Mucosa of gallbladder (tissue), 1 donor: ENCODE measurements around the gene KIF19. TPM values are rescaled to one million over a fixed set of nuclear protein-coding genes. Genes with fewer than 3 reads are reported as not detected.

Experiments used
- DNase-seq: peaks from one replicate; pipeline ENCODE4 v3.0.0-alpha.2; 2020; ENCODE audit warnings: low spot score
- total RNA-seq: library from RNA; stranded (reverse); gene quantifications from one replicate; pipeline ENCODE4 v1.2.1, GENCODE V29; 2021
- donor health status: DM: no; HTN: no; CAD: no.

KIF19 gene
- total RNA-seq, 1 donor from 2014 or later: 0.32 TPM

DNA sequence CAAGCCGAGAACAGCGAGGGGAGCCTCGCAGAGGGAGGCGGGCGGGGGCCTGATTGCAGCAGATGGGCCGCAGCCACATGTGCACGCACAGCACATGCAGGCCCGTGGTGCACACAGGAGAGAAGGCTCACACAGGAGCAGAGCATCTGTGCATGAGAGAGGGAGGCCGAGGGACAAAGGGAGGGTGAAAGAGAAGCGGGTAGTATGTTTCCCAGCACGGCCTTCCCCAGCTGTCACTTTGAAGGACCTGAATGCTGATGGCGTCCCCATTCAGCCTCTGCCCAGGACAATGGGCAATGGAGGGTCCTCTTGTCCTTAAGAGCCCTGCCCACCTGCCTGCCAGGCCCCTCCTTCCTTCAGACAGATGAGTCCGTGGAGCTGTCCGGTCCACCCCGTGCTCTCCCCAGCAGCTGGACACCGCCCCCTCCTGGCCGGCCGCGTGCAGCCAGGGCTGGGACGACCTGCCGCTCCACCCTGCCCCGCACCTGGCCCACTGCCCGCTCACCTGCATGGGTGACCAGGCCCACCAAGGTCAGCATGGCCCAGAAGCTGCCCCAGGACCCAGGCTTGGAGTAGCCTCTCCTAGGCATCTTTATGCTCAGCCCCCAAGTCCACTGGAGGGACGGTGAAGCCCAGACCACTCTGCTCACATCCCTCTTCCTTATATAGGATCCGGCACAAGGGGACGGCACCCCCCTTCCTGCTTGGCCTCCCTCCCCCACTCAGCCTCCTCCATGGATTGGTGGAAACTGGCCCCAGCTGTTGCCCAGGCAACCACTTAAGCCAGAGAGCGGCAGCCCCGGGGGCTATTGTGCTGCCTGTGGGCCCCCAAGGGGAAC is 35.4 kb downstream of the KIF19 start, which contains the start of gene BTBD17:
Gene BTBD17, minus strand, starts transcription at position 639 of the 839 bp plus-strand sequence. Its CDS starts 49 bp downstream, at position 590.
- no peak for DNase-seq

DNA sequence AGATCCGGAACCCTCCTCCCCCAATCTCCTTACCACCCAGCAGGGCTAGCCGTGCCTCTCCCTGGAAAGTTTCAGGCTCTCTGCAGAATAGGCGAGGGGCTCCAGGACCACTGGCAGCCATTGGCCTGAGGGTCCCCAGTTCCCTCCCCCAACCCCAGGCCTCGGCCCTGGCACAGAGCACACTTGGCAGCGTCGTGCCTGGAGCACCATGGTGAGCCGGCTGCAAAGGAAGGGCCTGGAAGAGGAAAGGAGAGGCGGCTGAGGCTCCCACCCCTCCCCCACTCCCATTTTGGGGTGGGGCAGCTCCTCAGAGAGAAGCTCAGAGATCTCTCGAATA is 36.0 kb downstream of the KIF19 start:
- no peak for DNase-seq

DNA sequence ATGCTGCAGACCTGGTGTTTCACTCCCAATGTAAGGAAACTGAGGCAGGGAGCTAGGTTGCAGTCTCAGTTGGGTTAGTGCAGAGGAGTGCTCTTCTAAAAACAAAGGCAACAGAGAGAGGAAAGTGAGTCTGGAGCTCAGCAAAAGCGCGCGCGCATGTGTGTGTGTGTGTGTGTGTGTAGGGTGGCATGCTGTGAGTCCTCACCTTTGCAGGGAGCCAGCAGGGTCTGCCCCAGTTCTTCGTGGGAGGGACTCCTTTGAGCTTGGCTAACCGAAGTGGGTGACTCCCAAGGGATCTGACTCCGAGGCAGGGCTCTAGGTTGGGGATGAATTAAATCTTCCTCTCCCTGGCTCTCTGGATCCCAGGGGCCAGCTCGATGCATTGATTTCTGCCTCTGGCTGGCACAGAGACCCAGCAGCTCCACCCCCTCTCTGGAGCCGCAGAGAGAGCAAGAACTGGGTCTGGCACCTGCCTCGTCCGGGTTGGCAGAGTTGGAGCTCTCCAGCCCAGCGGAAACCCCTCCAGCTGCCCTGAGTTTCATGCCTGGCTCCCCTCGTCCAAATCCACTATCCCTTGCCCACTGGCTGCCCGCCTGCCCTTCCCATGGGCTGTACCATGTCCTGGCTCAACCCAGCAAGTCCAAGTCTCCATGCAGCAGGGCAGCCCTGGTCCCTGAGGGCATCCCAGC is 36.9 kb downstream of the KIF19 start:
- no peak for DNase-seq

DNA sequence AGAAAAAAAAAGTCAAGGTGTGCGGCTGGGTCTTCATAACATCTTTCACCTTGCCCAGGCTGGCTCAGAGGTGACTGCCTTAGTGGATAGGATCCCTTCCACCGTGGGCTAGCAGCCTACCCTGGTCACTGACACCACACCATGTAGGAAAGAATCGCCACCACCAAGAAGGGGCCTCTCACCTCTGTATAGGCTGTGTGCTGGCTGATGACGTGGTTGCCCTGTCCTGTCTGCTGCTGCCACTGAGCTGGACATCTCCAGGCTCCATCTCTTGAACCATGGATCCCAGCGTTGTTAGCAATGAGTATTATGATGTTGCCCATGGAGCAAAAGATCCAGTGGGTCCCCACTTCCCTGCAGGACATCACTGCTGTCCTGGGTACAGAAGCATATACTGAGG is 41.2 kb downstream of the KIF19 start, which contains the start of gene GPR142:
Gene GPR142, plus strand, starts transcription at position 301 of the 400 bp plus-strand sequence. CDS start 2,035 bp downstream, outside the sequence.
- no peak for DNase-seq

DNA sequence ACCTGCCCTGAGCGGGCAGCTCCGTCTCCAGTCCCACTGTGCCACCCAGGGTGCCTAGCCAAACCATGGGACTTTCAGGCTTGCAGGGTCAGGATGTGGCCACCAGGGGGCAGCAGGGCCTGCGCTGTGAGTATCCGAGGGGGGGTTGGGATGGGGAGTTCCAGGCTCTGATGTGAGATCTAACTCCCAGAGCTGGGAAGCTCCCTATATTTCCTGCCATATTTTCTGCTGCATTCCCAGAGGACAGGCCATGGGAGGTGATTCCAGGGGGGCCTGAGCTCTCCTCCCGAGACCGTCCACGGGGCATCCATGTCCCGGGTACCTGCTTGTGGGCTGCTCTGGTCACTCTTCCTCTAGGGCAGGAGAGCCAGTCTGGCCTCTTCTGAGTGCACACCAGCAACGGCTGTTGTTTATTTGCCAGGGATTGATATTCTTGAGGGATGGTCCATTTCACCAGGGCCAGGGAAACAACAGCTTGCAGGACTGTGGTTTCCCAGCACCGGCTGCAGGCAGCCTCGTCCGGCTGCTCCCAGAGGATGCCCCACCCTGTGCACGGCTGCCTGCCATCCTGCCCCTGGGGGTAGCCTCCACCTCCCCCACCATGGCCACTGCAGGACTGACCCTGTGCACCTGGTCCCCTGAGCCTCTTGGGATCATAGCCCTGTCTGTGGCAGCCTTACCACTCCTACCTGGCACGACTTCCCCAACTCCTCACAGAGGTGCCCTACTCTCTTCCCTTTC is 42.5 kb downstream of the KIF19 start:
- DNase-seq: peak; percentile 76

DNA sequence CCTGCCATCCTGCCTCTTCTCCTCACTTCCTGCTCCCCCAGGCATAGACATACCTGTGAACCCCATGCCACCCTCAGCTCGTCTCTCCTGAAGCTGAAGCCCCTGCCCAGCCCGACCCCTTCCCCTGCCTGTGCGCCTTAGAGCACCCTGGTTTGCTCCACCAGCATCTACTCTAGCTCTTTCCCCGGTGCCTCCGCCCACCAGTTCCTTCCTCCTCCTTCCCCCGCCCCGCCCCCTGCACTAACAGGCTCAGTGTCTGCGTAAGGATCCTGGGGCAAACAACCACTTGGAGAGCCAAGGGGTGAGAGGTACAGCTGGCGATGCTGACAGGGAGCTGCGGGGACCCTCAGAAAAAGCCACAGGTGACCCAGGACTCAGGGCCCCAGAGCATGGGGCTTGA is 43.2 kb downstream of the KIF19 start:
- DNase-seq: no peak

DNA sequence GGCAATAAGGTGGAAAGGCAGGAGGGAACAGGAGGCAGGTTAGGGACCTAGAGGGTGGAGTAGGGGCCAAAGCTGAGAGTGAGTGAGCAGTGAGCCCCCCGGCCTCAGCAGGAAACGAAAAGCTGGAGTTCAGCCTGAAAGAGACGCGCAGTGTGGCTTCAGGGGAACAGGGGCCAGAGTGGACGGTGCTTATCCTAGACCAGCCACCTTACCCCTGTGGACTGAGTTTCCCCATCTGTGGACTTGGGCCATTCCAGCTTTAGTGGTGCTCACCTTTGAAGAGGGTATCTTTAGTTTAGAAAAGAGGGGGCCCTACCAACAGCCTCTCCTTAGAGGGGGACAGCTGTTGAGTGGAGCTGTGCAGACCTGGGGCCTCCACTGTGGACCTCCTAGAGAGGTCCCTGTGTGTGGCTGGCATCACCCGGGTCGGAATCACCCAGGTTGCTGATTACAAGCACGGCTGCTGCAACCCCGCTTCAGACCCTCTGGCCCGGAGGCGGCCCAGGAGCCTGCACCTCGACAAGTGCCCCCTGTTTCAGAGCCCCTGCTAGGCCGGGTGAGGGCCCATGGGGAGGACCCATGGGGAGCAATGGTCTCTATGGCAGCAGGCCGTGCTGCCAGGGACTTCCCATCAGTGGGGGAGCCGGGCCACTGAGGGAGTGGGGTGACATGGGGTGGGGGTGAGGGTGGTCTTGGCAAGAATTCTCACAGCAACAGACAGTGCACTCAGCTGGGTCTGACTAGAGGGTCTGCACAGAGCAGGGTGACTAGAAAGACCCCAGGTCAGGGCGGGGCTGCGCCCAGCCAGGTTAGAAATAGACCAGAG is 43.9 kb downstream of the KIF19 start:
- DNase-seq: no peak

DNA sequence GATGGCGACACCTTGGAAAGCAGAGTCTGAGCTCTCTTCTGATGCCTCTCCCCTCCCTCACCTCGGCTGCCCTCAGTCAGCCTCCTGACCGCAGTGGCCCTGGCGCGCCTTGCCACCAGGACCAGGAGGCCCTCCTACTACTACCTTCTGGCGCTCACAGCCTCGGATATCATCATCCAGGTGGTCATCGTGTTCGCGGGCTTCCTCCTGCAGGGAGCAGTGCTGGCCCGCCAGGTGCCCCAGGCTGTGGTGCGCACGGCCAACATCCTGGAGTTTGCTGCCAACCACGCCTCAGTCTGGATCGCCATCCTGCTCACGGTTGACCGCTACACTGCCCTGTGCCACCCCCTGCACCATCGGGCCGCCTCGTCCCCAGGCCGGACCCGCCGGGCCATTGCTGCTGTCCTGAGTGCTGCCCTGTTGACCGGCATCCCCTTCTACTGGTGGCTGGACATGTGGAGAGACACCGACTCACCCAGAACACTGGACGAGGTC is 45.7 kb downstream of the KIF19 start:
- no peak for DNase-seq

DNA sequence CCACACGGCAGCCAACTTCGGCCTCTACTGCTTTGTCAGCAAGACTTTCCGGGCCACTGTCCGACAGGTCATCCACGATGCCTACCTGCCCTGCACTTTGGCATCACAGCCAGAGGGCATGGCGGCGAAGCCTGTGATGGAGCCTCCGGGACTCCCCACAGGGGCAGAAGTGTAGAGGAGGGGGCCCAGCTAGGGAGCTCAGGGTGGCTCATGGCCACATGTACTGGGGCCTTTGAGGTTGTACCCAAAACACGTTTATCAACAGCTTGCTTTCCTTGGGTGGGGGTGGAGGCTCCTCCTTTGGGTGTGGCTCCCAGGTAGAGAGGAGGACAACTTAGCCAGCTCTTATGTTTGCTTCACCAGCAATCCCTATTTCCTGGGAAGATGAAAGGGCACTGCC is 46.4 kb downstream of the KIF19 start:
- DNase-seq: no peak

DNA sequence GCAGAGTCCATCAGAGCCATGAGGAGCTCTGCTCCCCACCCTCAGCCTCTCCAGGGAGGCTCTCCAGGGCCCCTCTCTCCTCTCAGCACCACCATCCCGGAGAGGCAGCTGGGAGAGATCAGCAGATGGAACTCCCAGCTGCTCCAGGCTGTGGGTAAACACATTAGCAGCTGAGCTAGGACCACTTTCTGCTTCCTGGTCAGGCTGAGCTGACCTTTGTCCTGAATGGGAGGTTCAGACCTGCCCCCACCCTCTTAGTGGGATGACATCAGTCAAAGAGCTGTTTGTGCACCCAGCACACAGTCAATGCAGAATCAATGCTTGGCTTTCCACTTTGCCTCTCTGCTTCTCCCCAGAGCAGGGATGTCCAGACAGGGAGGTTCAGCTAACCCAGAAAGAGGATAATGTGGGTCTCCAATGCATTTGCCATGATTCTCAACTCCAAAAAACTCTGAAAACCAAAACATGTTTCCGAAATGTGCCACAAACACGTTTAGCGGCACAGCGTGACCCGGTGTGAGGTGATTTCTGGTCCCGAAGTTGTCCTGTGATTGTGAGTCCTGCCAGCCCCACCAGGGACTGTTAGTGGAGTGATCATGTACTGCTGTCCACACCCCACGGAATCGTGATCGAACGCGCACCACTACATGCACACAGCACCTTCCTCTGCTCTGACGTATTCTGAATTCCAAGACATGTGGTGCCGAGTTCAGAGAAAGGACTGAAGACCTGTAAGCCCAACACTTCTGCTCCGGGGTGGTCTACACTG is 48.0 kb downstream of the KIF19 start:
- peak; percentile 82 for DNase-seq

DNA sequence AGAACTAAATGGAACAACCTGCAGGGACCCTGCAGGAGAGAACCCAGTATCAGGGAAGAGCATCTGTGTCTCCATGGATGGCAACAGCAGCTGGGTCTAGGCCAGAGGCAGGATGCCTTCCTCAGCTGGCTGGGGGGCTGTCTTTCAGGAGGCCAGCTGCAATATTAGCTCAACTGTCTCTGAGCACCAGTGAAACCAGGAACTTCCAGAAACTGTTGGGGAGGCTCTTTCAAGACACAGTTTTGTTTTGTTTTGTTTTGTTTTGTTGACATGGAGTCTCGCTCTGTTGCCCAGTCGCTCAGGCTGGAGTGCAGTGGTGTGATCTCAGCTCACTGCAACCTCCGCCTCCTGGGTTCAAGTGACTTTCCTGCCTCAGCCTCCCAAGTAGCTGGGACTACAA is 48.8 kb downstream of the KIF19 start:
- no peak for DNase-seq

DNA sequence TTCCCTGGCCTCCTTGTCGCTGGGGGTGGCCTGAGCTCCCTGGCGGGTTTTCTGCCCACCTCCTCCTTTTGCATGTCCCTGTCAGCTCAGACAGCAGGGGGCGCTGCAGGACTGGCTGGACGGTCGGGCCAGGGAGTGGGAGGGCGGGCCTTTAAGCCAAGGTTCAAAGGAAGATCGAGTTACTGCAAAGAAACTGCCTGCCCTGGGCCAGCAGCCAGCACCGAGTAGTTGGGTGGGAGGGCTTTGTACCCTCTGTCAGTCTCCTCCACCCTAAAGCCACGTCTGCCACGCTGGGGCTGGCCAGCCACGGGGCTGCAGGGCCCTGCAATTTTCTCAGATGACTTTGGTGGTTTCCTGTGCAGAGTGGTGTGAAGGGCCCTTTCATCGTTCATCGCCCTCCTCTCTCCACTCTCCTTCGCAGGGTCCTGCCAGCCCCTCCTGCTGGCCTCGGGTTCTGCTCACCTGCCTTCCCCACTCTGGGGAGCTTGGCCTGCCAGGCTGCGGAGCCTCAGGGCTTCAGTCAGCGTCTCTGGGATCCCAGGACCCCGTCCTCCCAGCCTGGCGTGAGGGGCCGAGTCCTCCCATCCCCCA is 53.6 kb downstream of the KIF19 start:
- DNase-seq: peak; percentile 92

DNA sequence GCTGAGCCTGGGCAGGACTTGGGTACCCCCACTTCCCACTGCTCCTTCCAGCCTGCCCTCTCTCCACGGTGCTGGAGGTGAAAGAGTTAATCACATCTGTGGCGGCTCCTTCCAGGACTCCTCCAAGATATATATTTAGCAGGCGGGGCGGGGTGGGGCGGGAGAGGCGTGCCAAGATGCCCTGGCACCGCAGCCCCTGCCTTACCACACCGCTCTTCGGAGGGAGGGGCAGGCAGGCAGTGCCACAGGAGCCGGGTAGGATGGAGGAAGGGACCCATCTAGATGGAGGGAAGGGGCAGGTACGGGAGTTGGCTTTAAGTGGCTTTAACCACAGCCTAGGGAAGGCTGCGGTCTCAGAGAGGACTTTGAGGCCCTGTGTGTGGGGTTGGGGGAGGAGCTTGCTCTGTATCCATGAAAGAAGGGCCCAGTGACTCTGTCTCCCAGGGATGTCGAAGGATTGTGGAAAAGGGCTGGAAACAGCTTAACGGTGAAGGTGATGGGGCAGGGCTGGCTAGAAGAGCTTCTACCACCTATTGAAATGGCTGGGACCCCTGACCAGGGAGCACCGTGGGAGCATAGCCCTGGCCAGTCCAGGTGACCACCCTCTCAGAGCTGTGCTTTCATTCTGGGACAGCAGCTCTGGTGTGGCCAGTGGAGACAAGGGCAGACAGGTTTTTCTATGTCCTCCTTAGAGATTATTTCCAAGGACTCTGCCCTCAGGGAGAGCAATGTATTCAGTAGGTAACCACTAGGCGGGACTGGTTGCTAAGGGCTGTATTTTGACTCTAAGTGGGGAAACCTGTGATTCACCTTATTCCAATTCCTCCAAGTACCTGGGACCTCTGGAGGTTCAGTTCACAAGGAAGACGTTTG is 54.3 kb downstream of the KIF19 start:
- DNase-seq: peak; percentile 36

DNA sequence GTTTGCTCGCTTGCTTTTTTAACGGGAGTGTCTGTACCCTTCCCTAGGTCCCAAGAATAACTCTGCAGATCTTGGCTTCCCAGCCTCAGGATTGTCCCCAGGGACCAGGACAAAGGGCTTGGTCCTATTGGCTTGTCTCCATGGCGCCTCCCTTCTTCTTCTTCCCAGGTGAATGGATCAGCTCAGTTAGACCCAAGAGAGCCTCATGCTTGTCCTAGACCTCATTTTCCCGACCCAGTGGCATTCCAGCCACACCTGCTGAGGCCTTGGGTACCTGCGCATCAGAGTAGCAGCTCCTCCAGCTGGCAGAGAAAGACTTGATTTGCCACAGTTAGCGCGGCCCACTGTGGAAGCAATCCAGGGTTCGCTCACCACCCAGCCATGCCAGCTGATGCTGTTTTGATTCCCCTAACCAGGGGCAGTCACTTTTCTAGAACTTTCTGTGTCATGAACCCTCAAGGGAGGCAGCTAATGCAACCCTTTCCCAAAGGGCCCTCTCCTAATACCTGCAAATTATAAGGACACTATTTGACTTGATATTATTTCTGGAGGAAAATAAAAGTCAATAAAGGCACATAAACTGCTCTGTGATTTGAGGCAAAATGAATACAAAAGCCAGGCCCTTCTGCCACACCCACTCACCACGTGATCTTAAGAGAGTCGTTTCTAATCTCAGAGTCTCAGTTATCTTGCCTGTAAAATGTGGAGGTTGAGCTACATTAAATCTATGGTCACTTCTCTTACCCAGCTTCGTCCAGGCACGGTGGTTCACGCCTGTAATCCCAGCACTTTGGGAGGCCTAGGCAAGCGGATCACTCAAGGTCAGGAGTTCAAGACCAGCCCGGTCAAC is 55.2 kb downstream of the KIF19 start:
- no peak for DNase-seq

DNA sequence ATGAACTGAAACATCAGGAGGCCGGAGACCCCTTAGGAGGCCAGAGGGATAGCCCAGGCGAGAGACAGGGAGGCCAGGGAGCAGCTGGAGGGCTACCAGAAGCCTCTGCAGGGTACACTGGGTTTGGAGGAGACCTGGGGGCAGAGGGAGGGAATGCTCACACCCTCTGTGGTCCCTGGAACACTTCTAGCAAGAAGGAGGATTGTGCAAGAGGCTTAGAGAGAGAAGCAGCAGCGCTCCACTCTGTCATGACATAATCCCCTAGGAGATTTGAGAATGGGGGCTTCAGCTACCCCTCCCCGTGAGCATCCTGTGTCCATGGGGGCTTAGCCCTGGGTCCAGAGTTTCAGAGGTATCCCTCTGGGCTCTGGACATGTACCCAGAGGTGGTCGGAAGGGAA is 57.1 kb downstream of the KIF19 start:
- DNase-seq: no peak

DNA sequence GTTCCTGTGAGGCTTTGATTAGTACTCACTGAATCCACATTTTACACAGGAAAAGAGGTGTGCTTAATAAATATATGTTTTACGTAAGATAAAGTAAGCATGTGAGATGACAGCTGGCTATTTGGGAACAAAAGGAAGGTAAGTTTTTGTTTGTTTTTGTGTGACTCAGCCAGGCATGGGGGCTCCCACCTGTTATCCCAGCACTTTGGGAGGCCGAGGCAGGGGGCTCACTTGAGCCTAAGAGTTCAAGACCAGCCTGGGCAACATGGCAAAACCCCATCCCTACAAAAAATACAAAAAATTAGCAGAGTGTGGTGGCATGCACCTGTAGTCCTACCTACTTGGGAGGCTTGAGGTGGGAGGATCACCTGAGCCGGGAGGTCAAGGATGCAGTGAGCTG is 59.2 kb downstream of the KIF19 start:
- no peak for DNase-seq

DNA sequence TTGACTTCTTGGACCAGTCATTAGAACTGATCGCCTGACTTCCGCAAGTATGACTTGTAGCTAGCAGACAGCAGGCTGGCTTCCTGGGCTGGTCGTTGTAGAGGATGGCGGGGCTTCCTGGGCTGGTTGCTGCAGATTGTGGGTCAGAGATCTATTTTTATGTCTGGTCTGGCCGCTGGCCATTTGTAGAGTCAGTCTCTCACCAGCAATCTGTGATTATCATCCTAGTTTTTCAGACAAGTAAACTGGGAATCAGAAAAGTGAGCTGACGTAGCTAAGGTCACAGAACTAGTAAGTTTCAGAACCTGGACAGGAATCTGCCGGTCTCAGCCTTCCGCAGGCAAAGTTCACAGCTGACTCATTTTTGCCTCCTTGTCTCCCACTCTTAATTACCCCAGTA is 60.4 kb downstream of the KIF19 start:
- peak; percentile 34 for DNase-seq
